DMS53 (cell line): ENCODE results near the gene NANOGP8.
"Not testable (repeated sequence)": the region's sequence is repeated elsewhere in the genome, so short reads cannot be mapped to it uniquely, and the experiment has no call there.

Experiments used
- DNase-seq: peaks from one replicate; lab custom pipeline; 2025; lab: John Stamatoyannopoulos, UW

The NANOGP8 gene

GRCh38 chr15:35085176-35085919, at the start of gene NANOGP8:
Gene NANOGP8, minus strand, starts transcription at chr15:35085295. Its CDS starts 185 bp downstream, at chr15:35085110.
- not testable (repeated sequence) for DNase-seq

DNA sequence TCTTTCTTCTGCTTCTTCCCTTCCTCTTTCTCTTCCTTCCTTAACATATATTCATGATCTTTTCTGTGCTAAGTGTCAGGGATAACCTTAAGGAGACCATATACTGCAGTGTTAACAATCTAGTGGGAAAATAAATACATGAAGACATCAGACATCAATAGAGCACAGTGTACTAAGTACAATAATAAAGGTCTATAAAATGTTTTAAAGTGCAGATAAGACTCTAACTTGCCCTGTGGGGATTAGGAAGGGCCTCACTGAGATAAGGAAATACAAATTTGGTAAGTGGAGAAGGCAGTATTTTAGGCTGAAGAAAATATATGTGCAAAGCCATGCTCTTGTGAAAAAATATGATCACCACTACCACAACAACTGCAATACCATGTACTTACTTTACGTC, 49.2 kb upstream of the NANOGP8 start:
- DNase-seq = no peak

GRCh38 chr15:35130245-35130644, 45.1 kb upstream of the NANOGP8 start:
- no peak for DNase-seq

DNA sequence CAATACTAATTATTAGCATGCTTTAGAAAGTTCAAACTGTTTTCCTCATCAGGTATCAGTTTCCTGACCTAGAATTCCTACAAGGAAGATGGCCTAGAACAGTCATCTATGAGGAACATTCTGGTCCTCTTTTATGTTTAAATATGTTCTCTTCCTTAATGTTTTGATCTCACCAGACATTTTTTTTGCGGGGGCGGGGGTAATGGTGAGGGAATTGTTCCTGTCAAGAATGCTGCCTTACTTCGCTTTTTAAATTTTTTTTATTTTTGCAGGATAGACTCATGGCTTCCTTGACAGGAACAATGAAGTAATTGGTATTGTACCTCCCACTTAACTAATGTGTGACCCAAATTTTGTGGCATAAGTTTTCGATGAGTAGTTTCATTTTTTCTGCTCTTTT, 44.3 kb upstream of the NANOGP8 start:
- no peak for DNase-seq

- no peak for DNase-seq
Observed at GRCh38 chr15:35127717-35128116, 42.6 kb upstream of the NANOGP8 start.

GRCh38 chr15:35126236-35126635, 41.1 kb upstream of the NANOGP8 start:
- DNase-seq = no peak

GRCh38 chr15:35123743-35124142, 38.6 kb upstream of the NANOGP8 start:
- no peak for DNase-seq

GRCh38 chr15:35121611-35122359, 36.7 kb upstream of the NANOGP8 start:
- DNase-seq = no peak

- no peak for DNase-seq
Observed at GRCh38 chr15:35120173-35120572, 35.1 kb upstream of the NANOGP8 start.

GRCh38 chr15:35118960-35119359, 33.9 kb upstream of the NANOGP8 start:
- no peak for DNase-seq

DNA sequence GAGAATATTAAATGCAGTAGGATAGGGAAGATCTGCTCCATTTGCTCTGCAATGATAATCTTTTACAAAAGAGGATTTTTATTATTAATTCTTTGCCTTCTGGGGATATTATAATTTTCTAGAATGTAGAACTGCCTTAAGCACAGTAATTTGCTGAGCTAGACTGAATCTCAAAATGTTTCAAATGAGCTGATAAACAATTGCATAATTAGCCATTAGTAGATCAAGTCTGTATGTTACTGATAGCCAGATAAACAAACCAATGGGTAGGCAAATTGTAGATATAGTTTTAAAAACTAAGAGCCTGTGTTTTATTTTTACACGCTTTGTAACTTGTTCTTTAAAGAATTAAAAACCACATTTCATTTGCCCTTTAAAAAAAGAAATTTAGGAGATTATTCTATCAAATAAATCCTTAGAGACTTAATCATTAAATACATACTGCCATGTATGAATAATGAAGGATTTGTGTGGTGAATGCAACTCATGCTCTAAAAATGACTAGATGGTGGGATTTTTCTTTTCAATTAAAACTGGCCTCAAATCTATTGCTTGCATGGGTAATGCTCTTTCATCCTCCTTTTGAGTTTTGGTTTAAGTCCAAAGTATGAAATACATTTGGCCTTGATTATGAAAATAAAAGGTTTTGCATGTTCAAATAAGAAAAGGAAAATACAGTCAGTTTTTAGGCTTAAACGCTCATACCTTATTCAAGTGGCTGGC, 32.6 kb upstream of the NANOGP8 start:
- no peak for DNase-seq

DNA sequence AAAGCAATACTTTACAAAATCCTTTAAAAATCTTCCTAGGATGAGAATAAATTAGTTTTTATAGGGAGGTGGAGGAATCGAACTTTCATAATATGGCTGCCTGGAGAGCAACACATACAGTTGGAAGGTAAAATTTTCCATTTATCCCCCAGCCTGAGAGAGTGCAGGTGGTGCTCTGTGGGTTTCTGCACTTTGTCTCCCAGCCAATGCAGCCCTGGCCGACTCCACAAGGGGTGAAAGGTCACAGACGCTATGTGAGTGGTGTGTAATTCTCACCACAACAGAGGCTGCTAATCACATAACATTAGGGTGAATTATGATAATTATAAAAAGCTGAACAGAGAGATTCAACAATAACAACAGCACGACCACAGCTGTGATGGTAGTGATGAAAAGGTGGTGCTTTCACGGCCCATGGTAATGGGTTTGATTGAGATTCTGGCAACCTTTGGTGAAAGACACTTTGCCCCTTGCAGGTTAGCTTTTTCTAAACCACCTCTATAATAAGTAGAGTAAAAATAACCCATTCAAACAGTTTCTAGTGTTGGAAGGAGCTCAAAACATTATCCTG, 30.1 kb upstream of the NANOGP8 start:
- no peak for DNase-seq

- no peak for DNase-seq
Observed at GRCh38 chr15:35112346-35112745, 27.3 kb upstream of the NANOGP8 start.

GRCh38 chr15:35111861-35112260, 26.8 kb upstream of the NANOGP8 start:
- DNase-seq = no peak

DNA sequence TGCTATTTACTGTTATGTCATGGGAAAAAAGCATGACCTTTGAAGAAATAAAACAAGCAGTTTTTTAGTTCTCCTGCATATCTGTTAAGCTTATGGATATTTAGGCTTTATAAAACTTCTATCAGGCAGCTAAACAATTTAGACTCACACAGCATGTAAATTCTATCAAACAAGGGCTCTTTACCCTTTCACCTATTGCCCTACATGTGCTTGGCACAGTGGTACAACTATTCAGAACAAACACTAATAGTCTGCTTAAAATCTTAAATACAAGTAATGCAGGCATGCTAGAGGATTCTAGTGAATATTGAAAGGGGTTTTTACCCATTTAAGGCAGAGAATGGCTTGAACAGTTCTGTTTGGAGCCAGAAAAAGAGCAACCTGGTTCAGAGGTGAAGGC, 23.4 kb upstream of the NANOGP8 start:
- DNase-seq = no peak

DNA sequence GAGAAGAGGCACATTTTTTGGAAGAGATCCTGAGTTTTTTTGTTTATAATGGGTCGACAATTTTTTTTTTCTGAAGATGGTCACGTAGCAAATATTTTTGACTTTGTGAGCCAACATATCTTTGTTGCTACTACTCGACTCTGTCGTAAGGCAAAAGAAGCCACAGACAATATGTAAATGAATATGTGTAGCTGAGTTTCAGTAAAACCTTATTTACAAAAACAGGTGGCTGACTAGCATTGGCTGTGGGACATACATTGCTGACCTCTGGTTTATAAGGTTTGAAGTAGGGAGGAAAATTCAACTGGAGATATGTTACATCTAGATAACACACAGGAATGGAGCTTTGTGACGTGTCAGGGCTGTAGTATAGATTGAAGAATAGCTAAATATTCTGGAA, 22.5 kb upstream of the NANOGP8 start:
- DNase-seq = no peak

- no peak for DNase-seq
Observed at GRCh38 chr15:35107122-35107521, 22.0 kb upstream of the NANOGP8 start.

DNA sequence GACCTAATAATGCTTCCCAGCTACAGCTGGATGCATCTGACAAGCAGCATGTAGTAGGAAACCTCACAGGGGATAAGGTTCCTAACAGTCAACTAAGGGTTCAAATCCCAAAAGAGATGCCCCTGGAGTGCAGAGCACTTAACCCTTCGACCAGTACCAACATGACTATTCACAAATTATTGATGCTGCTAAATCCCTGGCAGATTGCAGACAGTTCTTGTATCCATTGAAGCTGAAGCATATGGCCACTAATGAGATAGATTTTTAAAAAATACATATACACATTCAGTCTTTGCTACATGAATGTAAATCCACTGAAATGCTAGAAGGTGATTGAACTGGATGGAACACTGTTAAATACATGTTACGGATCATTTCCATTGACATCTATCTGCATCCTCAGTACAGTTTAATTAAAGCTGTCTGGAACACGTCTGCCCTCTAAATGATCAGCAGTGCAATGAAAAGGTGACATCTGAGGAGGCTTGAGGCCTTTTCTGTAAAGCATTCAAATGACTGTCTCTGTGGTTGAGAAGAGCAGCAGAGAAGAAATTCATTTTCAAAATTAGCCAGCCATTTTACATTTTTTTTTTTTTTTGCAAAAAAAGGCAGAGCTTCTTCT, 19.5 kb upstream of the NANOGP8 start:
- DNase-seq = no peak

GRCh38 chr15:35102186-35102585, 17.1 kb upstream of the NANOGP8 start:
- no peak for DNase-seq

DNA sequence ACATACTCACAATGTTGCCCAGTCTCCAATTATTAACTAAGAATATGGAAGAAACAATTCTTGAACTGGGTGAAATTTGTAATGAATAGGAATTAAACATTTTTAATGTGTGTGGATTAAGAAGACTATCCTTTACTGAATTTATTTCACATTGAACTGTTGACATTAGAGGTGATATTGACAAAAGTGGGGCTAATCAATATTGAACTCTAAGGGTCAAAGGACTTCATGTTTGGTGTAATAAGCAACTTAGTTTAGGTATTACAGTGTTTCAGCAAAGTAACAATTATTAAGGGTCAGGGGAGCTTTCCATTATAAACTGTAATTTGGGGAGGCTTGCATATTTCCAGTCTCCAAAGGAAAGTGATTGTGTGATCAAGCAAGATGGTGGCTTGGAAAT, 16.2 kb upstream of the NANOGP8 start:
- DNase-seq = no peak

- DNase-seq = no peak
Observed at GRCh38 chr15:35098737-35099136, 13.6 kb upstream of the NANOGP8 start.

GRCh38 chr15:35095941-35096340, 10.8 kb upstream of the NANOGP8 start:
- DNase-seq = no peak
